Brain microvascular endothelial cell (primary cell): Measurements from ENCODE around the gene CTBP2.
"Not testable (repeated sequence)": the region's sequence is repeated elsewhere in the genome, so short reads cannot be mapped to it uniquely, and the experiment has no call there.

Source experiments
- DNase-seq: peaks from one replicate; pipeline ENCODE4 v3.0.0-alpha.2; 2020
- H3K27ac ChIP-seq: fragments of 250-450 bp; sonication (Bioruptor Pico); 2 replicates; pipeline ENCODE4 v1.5.1; 2020; ENCODE audit warnings: mild to moderate bottlenecking, moderate library complexity
- H3K27me3 ChIP-seq: fragments of 250-450 bp; sonication (Bioruptor Pico); replicated peaks from 2 replicates; pipeline ENCODE4 v1.5.1; 2020; ENCODE audit warnings: mild to moderate bottlenecking
- H3K36me3 ChIP-seq: fragments of 250-450 bp; sonication (Bioruptor Pico); replicated peaks from 2 replicates; pipeline ENCODE4 v1.5.1; 2020; ENCODE audit warnings: mild to moderate bottlenecking
- H3K4me3 ChIP-seq: 2 replicates; pipeline ENCODE4 v1.5.1; 2011; ENCODE audit warnings: low read depth, mild to moderate bottlenecking, control low read depth, low read length, moderate library complexity
- CTCF ChIP-seq: IDR thresholded peaks from 2 replicates; pipeline ENCODE4 v1.5.1; 2011; ENCODE audit warnings: low read depth, mild to moderate bottlenecking, moderate library complexity, low read length, control low read depth, inconsistent platforms; ENCODE audit errors: missing control alignments
- in situ Hi-C: cut with HindIII; loops from 2 replicates; pipeline ENCODE4 v1.10.0; 2017; ENCODE audit warnings: low sequenced_read_pairs, low pct_ligation_motif_present

CTBP2 gene

DNA sequence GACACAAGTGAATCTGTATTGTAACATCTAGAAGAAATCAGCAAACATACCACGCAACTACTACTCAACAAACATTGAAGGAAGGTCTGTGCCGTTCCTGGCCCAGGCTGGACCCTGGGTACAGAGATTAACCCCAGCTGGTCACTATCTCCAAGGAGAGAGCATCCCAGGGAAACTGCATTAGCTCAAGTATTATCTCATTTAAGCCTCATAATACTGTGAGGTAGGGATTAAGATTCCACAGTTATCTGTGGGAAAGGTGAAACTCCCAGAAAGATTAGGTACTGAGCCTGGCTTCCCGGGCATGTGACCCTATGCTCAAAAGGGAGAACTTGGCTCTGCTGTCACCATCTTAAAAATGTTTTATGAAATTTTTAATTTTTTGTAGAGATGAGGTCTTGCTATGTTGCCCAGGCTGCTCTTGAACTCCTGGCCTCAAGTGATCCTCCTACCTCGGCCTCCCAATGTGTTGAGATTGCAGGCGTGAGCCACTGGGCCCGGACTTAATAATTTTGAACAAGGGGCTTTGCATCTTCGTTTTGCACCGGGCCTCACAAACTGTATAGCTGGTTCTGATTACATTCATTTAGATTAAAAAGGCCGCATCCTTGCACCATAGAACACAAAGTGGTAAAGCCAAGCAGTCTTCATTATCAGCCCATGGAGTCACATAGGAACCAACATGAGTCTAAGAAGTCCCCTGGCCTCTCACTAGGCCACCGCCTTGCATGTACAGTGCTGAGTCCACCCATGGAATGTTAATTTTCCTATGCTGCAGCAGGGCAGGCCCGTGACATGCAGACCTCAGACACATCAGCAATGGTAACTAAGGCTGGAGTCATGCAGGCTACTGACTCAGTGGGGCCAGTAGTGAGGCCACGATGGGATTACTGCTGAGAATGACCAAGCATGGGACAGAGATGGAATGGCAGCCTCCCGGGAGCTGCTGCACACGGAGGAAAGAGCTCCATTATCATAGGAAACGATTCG, 5.5 kb upstream of the CTBP2 start:
- TF ChIP-seq CTCF, result no peak
- no peak overlapping the region for H3K4me3 ChIP-seq
- in situ Hi-C loops, result no loop called here
- no peak for DNase-seq
- H3K27ac ChIP-seq, result no peak overlapping the region
- no peaks in the 10 kb centered on the region for H3K36me3 ChIP-seq
- H3K27me3 ChIP-seq, result no peaks in the 10 kb centered on the region

DNA sequence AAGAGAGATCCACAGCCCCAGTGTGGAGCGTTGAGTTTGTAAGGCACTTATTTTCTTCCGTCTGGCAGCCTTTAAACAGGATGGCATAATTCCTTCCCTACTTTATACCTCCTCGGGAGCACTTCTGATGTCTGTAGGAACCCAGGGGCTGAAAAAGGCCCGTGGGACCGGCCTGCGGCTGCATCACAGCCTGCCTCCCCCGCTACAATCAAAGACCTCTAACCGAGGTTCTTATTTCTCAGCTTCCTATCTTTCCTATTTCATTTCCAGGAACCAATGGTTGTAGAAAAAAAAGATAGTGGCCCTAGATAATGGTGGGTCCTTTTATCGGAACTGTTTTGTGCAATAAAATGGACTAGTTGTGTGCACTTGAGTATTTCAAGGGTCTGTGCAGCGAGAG, 4.1 kb upstream of the CTBP2 start:
- H3K27ac ChIP-seq, result no peak overlapping the region
- no peak for TF ChIP-seq CTCF
- in situ Hi-C loops, result no loop called here
- no peaks in the 10 kb centered on the region for H3K27me3 ChIP-seq
- H3K4me3 ChIP-seq, result no peak overlapping the region
- DNase-seq, result no peak
- H3K36me3 ChIP-seq, result no peaks in the 10 kb centered on the region

GRCh38 chr10:125163803-125164202, 3.4 kb upstream of the CTBP2 start:
- no peak for TF ChIP-seq CTCF
- in situ Hi-C loops, result no loop called here
- H3K27ac ChIP-seq, result no peak overlapping the region
- H3K4me3 ChIP-seq, result no peak overlapping the region
- H3K27me3 ChIP-seq, result no peaks in the 10 kb centered on the region
- DNase-seq, result no peak
- H3K36me3 ChIP-seq, result no peaks in the 10 kb centered on the region

DNA sequence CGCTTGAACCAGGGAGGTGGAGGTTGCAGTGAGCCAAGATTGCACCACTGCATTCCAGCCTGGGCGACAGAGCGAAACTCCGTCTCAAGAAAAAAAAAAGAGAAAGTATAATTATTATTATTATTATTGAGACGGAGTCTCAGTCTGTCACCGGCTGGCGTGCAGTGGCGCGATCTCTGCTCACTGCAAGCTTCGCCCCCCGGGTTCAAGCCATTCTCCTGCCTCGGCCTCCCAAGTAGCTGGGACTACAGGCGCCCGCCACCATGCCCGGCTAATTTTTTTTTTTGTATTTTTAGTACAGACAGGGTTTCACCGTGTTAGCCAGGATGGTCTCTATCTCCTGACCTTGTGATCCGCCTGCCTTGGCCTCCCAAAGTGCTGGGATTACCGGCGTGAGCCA, 2.9 kb upstream of the CTBP2 start:
- H3K27me3 ChIP-seq, H3K4me3 ChIP-seq, H3K36me3 ChIP-seq, H3K27ac ChIP-seq, in situ Hi-C loops, DNase-seq: not testable (repeated sequence)

DNA sequence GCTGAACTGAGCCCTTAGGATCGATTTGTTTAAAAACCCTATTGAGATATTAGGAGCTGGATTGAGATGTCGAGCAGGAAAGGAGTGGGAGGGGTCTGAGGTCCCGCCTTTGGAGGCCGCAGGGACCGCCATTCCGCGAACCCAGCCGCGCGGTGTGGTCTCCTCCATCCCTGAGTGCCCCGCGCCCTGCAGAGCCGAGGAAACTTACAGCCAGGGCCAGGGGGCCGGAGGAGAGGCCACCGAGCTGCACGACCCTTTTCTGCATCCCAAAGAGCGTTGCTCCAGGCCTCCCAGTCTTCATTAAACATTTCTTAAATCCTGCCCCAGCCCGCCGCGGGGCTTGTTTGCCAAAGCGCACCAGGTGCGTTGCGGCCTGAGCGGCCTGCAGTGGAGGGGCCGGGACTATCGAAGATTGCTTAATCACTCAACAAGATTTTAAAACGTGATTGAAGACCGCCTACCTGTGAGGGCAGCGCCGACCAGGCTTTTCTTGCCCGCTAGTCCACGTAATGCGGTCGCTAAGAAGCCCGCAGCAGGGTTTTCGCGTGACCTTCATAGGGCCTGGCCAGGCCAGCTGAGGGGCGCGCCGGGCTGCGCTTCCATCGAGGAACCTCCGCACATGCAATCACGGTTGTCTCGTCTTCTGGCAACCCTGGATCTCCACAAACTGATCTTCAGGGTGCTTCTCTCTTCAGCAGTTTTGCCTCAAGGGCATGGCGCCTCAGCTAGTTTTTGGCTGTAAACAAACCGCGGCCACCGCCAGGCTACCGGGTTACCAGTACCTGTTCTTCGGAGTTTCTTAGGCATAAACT, 2.0 kb upstream of the CTBP2 start:
- no peak for DNase-seq
- Histone ChIP-seq H3K4me3 (peak overlapping the region; percentile 61), H3K27ac (peak overlapping the region; percentile 89), H3K36me3 (no peaks in the 10 kb centered on the region), H3K27me3 (no peaks in the 10 kb centered on the region)
- TF ChIP-seq CTCF, result no peak
- in situ Hi-C loops, result no loop called here

DNA sequence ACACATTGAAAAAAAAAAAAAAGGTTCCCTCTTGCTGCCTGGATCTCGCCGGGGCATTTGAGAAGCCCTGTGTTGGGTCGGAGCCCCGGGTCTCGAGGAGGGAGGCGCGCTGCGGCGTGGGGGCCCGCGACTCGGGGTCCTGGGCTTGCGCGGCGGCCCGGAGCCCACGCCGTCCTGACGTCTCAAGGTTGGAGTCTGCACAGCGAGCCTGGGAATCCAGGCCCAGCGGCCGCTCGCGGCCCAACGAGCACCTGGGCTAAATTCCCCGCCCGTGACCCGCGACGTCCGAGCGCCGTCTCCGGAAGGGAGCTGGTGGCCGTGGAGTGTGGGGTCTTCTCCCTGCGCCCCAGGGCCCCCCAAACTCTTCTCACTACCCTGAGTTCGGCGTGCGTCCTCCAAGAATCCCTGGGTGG, 1.4 kb upstream of the CTBP2 start:
- in situ Hi-C loops, result no loop called here
- Histone ChIP-seq H3K27me3 (no peaks in the 10 kb centered on the region), H3K4me3 (peak overlapping the region; percentile 61), H3K27ac (peak overlapping the region; percentile 89), H3K36me3 (no peaks in the 10 kb centered on the region)
- no peak for DNase-seq
- no peak for TF ChIP-seq CTCF
